Activated CD4-positive, alpha-beta T cell treated with anti-CD3 and anti-CD28 coated beads, Interleukin-2, amount 50 U/mL, for 48 hours (primary cell): Measurements from ENCODE around the gene USF3.

Experiments used
- DNase-seq, 2 experiments: peaks; one replicate each; pipeline ENCODE4 v3.0.0-alpha.2; 2020

The USF3 gene

GRCh38 chr3:113696658-113697499 lies 437 bp upstream of the USF3 start:
- peak; percentile 98 for DNase-seq

- no peak for DNase-seq
Observed at GRCh38 chr3:113695431-113695785, 1.0 kb downstream of the USF3 start.

- no peak for DNase-seq
Observed at GRCh38 chr3:113690482-113690881, 6.0 kb downstream of the USF3 start.

- DNase-seq, result no peak
Observed at GRCh38 chr3:113685956-113686721, 10.3 kb downstream of the USF3 start.

- DNase-seq, result no peak
Observed at GRCh38 chr3:113685124-113685523, 11.3 kb downstream of the USF3 start.

- no peak for DNase-seq
Observed at GRCh38 chr3:113684271-113684819, 12.1 kb downstream of the USF3 start.

- no peak for DNase-seq
Observed at GRCh38 chr3:113678773-113679172, 17.7 kb downstream of the USF3 start.

GRCh38 chr3:113677737-113678136 lies 18.7 kb downstream of the USF3 start:
- no peak for DNase-seq

- DNase-seq, result no peak
Observed at GRCh38 chr3:113676261-113676660, 20.2 kb downstream of the USF3 start.

- no peak for DNase-seq
Observed at GRCh38 chr3:113673593-113673992, 22.8 kb downstream of the USF3 start.

GRCh38 chr3:113668015-113668414 lies 28.4 kb downstream of the USF3 start:
- no peak for DNase-seq

- no peak for DNase-seq
Observed at GRCh38 chr3:113664523-113665094, 31.8 kb downstream of the USF3 start.

GRCh38 chr3:113663761-113664160 lies 32.7 kb downstream of the USF3 start:
- no peak for DNase-seq

GRCh38 chr3:113663324-113663750 lies 33.1 kb downstream of the USF3 start:
- no peak for DNase-seq

- no peak for DNase-seq
Observed at GRCh38 chr3:113662824-113663223, 33.6 kb downstream of the USF3 start.

- no peak for DNase-seq
Observed at GRCh38 chr3:113660896-113661295, 35.5 kb downstream of the USF3 start.

- no peak for DNase-seq
Observed at GRCh38 chr3:113660458-113660857, 36.0 kb downstream of the USF3 start.

GRCh38 chr3:113659996-113660395 lies 36.4 kb downstream of the USF3 start:
- no peak for DNase-seq

- DNase-seq, result no peak
Observed at GRCh38 chr3:113659101-113659541, 37.3 kb downstream of the USF3 start.

GRCh38 chr3:113658107-113658506 lies 38.3 kb downstream of the USF3 start:
- no peak for DNase-seq

GRCh38 chr3:113654851-113655250 lies 41.6 kb downstream of the USF3 start:
- no peak for DNase-seq

GRCh38 chr3:113654310-113654709 lies 42.1 kb downstream of the USF3 start:
- DNase-seq, result no peak

GRCh38 chr3:113649174-113649845 lies 47.1 kb downstream of the USF3 start:
- DNase-seq, result no peak
